Measurements from ENCODE around the gene SLC24A1.

Gene SLC24A1

DNA sequence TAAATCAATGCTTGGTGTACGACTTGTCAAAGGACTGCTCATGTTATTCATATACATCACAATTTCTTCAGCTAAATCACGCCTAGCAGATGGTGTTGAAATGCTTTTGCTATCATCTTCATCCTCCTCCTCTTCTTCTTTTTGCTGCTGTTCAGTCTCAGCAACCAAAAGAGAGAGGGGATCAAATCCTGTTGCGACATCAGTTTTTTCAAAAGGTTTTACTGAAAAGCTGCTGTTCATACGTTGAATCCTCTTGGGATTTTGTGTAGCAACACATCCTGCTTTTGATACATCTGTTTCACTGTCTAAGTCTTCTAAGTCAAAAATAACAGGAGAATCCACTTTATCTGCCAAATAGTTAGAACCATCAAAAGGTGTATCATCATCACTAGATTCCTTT is 69.0 kb downstream of the SLC24A1 start:
- H3K4me1 Mint-ChIP-seq, result no peaks in the 10 kb centered on the region
- no peak overlapping the region for H3K27ac Mint-ChIP-seq
- peaks cover 2% of the 10 kb centered on the region for H3K9me3 Mint-ChIP-seq
- no peak overlapping the region for H3K4me3 Mint-ChIP-seq
- no peaks in the 10 kb centered on the region for H3K27me3 Mint-ChIP-seq (ENCODE audit: low read depth)
- peaks cover 47% of the 10 kb centered on the region for H3K36me3 Mint-ChIP-seq (ENCODE audit: low read depth)
- TF ChIP-seq, protein P1, sequence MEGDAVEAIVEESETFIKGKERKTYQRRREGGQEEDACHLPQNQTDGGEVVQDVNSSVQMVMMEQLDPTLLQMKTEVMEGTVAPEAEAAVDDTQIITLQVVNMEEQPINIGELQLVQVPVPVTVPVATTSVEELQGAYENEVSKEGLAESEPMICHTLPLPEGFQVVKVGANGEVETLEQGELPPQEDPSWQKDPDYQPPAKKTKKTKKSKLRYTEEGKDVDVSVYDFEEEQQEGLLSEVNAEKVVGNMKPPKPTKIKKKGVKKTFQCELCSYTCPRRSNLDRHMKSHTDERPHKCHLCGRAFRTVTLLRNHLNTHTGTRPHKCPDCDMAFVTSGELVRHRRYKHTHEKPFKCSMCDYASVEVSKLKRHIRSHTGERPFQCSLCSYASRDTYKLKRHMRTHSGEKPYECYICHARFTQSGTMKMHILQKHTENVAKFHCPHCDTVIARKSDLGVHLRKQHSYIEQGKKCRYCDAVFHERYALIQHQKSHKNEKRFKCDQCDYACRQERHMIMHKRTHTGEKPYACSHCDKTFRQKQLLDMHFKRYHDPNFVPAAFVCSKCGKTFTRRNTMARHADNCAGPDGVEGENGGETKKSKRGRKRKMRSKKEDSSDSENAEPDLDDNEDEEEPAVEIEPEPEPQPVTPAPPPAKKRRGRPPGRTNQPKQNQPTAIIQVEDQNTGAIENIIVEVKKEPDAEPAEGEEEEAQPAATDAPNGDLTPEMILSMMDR (IDR thresholded peaks at IDR 0.05; ENCODE audit: unreplicated experiment in 3 of 3), result no peak

DNA sequence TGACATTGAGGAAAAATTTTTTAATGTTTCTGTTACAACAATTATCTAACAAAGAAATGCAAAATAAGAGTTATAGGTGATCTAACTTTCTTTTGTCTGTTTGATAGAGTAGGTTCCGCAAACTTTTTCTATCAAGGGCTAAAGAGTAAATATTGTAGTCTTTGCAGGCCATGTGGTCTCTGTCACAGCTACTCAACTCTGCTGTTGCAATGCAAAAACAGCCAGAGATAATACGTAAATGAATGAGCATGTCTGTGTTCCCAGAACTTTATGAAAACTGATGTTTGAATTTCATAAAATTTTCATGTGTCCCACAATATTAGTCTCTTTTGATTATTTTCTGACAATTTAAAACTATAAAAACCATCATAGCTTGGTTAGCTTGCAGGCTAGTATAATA is 73.3 kb downstream of the SLC24A1 start:
- Mint-ChIP-seq H3K4me1 (no peaks in the 10 kb centered on the region), H3K36me3 (ENCODE audit: low read depth) (peaks cover 20% of the 10 kb centered on the region), H3K27me3 (ENCODE audit: low read depth) (no peaks in the 10 kb centered on the region), H3K9me3 (no peaks in the 10 kb centered on the region), H3K4me3 (no peak overlapping the region), H3K27ac (no peak overlapping the region)
- TF ChIP-seq, protein P1 (IDR thresholded peaks at IDR 0.05; ENCODE audit: unreplicated experiment in 3 of 3), result no peak

All from nephron (organoid).